HuH-7 (cell line): ENCODE measurements around the gene LCORL.
"Not testable (repeated sequence)": the region's sequence is repeated elsewhere in the genome, so short reads cannot be mapped to it uniquely, and the experiment has no call there.

ENCODE experiments used
- DNase-seq: peaks from one replicate; pipeline ENCODE4 v3.0.0; 2011; ENCODE audit warnings: low spot score

Gene LCORL

DNA sequence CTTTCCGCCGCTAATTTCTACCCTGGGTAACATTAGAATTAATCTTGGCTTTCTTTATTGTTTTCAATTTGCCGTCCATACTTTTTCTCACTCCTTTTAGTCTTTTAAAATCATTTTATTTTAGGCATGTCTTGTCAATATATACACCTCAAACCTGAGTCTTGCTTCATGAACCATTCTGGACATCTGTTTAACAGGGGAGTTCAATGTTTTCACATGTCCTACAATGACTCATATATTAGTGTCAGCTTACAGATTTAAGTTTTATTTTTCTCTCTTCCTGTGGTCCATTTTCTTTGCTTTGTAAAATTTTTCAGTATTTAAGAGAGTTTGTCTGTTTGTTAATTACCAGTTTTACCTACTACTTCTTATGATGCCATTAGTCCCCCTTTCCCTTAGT is 89.5 kb downstream of the LCORL start:
- DNase-seq: no peak

DNA sequence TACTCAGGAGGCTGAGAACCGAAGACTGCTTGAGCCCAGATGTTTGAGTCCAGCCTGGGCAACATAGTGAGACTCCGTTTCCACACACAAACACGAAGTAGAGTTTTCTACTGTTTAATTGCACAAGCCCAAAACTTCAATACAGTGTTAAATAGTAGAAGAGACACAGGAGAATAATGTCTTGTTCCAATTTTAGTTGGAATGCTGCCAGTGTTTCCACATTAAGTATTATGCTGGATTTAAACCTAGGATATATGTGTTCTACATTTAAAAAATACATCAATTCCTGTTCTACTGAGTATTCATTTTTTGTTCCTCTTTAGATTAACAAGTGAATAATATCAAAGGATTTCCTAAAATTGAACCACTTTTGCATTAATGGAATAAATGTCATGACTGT is 91.3 kb downstream of the LCORL start:
- DNase-seq: no peak

DNA sequence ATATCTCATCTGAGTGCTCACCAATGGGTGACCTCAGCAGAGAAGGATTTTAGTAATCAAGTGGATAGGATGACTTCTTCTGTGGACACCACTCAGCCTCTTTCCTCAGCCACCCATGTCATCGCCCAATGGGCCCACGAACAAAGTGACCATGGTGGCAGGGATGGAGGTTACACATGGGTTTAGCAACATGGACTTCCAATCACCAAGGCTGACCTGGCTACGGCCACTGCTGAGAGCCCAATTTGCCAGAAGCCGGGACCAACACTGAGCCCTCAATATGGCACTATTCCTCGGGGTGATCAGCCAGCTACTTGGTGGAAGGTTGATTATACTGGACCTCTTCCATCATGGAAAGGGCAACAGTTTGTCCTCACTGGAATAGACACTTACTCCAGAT is 97.4 kb downstream of the LCORL start:
- DNase-seq: no peak

DNA sequence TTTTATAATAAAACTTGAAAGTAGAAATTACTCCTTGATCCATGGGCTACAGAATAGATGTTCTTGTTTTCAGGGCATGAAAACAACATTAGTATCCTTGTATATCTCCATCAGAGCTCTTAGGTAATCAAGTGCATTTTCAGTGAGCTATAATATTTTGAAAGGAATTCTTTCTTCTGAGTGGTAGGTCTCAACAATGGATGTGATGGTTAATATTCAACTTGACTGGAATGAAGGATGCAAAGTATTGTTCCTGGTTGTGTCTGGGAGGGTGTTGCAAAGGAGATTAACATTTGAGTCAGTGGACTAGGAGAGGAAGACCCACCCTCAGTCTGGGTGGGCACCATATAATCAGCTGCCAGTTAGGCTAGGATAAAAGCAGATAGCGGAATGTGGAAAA is 100.1 kb downstream of the LCORL start:
- DNase-seq: no peak

DNA sequence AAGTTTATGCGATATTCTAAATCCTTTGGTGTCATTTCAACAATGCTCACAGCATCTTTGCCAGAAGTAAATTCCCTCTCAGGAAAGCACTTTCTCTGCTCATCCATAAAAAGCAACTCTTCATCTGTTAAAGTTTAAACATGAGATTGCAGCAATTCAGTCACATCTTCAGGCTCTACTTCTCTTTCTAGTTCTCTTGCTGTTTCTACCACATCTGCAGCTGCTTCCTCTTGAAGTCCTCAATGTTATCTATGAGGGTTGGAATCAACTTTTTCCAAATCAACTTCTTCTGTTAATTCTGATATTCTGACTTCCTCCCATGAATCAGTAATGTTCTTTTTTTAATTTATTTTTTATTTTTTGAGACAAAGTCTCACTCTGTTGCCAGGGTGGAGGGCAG is 100.9 kb downstream of the LCORL start:
- DNase-seq: no peak

DNA sequence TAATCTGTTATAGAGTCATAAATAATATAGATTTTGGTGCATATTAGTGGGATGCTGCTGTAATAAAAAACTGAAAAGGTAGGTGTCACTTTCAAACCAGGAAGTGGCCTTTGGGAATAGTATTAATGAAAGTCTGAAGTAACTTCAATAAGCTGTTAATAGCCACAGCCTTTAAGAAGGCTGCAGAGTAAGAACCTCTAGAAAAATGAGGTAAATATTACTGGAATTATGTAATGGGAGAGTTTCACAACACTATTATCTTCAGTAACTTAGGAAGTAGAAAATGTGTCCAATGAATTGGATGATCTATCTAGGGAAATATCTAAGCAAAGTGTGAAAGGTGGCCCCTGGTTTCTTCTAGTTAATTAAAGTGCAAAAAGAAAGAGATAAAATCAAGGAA is 106.1 kb downstream of the LCORL start:
- no peak for DNase-seq

DNA sequence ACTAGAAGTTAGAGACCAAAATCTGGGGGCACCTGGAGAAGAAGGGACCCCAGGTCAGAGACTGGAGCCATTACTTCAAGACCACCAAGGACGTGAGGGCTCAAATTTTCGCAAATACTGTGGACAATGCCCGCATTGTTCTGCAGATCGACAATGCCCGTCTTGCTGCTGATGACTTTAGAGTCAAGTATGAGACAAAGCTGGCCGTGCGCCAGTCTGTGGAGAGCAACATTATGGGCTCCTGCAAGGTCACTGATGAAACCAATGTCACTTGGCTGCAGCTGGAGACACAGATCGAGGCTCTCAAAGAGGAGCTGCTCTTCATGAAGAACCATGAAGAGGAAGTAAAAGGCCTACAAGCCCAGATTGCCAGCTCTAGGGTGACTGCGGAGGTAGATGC is 109.5 kb downstream of the LCORL start:
- no peak for DNase-seq

DNA sequence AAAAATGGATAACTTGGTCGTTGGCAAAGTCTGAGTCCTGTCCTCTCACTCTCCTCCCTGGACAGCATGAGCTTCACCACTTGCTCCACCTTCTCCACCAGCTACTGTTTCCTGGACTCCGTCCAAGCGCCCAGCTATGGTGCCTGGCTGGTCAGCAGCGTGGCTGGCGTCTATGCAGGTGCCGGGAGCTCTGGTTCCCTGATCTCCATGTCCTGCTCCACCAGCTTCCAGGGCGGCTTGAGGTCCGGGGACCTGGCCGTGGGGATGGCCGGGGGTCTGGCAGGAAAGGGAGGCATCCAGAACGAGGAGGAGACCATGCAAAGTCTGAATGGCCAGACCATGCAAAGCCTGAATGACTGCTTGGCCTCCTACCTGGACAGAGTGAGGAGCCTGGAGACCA is 109.9 kb downstream of the LCORL start:
- DNase-seq: no peak

DNA sequence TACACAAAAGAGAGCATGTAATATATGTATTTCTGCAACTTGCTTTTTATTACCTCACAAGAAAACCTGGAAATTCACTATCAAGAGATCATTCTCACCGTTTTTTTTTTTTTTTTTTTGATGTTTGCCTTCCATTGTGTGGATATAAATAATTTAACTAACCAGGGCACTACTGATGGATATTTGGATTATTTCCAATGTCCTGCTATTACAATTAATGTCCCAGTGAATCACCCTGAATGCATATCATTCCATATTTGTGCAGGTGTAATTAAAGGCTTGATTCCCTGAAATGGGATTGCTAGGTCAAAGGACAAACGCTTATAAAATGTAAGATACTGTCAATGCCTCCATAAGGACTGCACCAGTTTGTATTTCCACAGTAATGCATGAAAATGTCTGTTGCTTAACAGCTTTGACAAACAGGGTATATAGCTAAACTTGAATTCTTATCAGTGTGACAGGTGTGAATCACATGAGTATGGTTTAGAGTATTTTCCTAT is 123.0 kb downstream of the LCORL start:
- DNase-seq: no peak

DNA sequence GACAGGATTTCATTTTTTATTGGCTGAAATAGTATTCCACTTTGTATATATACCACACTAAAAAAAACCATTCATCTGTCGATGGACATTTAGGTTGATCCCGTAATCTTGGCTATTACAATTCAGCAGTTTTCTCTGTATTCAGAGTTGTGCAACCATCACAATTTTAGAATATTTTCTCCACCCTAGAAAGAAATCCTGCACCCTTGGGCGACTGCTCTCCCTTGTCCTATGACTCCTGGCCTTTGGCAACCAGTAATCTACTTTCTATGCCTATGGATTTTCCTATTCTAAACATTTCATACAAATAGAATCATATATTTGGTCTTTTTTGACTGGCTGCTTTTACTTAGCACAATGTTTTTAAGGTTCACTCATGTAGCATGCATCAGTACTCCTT is 126.1 kb downstream of the LCORL start:
- no peak for DNase-seq

DNA sequence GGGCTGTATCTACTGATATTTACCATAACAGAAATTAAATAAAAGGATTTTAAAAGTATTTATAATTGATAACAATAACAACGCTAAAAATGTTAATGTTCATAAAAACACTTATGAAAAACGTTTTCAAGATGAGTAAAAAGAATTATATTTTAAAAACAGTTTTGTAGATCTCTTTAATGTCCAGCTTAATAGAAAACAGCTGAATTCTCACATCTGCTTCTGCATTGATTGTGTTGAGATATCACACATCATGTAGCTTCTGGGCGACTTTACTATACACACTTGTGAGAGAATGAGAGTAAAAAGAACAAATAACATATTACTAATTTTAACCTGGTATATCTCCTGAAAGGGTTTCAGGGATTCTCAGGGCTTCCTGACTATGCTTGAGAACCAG is 127.1 kb downstream of the LCORL start:
- no peak for DNase-seq

DNA sequence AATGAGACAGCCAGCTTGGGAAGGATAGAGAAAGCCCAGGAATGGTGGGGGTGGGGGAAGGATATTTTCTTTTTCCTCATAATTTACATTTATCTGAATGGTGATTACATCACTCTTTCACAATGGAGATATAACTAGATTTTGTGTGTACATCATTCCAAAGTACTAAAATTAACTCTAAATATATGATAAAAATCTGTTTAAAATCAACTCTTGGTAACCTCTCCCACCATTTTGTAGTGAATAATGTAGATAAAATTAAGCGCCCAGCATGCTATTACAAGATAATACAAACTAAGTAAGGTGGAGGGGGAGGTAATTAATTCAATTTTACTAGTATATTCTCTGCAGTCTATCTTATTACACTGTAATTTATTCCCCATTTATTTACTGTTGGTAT is 131.9 kb downstream of the LCORL start:
- no peak for DNase-seq

DNA sequence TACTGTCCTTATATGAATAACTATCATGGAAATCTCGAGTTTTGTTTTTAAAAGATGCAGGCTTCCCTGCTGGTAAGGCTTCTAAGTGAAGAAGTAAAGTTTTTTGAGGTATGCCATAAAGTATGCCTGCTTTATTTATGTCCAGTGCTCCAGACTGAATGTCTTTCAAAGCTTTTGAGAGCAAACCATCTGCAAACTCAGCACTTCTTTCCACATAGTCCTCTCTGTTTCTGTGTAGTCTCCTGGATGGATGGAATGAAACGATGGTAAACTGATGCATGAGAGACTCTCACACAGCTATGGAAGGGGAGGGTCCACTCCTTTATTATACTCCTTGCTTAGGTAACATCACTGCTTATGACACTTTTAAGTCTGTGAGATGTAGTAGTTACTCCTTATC is 137.0 kb downstream of the LCORL start:
- DNase-seq: no peak

DNA sequence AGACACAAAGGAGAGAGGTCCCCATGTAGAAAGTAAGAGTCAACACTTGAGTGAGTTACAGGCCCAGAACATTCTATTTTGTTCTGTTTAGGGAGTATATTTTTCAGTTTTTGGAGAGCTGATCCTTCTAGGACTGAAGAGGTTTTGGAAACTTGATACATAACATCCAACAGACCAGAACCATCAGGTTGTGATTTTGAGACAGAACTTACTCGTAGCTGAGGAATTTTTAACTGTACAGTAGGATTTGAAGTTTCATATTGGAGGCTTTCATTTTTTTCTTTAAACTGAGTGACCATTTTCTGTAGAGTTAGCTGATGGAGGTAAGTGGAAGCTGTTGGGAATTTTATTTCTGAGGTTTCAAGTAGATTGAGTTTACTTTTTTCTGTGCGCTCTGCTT is 137.5 kb downstream of the LCORL start:
- DNase-seq: no peak

DNA sequence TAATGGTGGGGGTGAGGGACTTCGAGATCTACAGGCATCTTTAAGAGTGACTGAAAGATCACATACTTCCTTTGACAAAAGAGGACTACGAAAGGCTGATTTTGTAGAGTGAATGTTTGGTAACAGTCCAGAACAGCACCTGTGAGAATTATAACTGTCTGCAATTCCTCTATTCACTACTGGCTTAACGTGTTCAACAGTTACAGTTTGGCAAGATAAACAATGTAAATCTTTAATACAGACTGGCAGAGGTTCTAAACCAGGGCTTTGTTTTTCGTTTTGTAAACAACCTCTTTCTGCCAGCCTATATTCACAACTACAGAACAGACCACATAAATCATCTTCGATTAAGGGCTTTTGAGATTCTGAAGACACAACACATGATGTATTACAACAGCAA is 143.9 kb downstream of the LCORL start:
- no peak for DNase-seq

DNA sequence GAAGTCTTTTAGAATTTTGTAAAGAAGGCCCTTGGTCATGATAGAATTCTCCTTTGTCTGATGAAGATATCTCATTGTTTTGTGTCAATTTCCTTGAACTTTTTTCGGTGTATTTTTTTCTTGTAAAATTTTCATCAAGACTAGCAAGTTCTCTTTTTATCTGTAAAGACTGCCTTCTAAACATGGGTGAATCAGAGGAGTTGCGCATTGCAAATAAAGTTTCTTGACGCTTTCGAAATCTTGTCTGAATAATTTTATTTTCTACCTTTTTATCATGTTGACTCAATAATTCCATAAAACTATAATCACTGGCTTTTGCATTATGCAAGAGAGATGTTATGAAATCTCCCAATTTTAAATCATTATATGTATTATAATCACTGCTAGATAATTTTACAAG is 144.6 kb downstream of the LCORL start:
- no peak for DNase-seq

DNA sequence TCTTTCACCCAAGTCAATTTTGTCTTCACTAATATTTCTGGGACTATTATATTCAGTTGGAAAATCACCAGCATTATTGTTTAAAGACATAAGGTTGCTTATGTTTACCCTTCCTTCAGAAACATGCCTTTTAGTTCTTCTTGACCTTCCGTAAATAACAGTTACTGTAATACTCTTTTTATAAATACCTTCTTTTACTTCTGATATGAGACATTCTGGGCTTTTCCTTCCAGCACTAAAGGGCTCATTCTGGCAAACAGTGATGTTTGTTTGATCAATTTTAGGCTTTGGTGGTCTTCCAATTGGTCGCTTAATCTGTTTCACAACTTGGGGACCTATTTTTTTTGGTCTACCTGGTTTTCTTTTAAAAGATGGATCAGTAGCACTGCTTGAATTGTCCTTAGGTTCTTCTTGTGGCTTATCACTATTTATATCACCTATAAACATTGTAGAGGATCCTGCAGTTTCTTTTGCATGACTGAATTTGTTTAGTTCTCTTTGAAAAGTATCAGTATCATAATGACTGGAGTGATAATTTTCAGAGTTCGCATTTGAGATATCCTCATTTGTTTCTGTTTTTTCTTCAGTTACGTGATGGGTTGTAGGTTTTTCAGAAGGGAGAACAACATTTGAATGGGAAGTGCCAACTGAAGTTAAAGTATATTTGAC is 146.0 kb downstream of the LCORL start:
- DNase-seq: no peak

DNA sequence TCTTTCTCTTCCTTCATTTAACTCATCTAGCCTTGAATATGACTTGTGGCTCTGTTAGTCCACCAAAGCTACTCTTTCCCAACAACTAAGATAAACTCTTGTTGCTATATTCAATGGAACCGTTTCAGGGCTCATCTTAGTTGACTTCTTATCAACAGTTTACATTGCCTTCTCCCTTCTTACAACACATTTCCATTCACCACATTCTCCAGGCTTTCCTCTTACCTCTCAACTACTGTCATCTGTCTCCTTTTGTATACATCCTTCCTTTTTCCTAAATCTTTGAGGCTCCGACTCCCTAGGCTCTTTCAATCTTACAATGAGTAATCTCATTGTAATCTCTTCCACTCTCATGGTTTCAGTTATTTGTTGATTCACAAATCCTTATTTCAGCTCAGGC is 152.2 kb downstream of the LCORL start:
- no peak for DNase-seq

DNA sequence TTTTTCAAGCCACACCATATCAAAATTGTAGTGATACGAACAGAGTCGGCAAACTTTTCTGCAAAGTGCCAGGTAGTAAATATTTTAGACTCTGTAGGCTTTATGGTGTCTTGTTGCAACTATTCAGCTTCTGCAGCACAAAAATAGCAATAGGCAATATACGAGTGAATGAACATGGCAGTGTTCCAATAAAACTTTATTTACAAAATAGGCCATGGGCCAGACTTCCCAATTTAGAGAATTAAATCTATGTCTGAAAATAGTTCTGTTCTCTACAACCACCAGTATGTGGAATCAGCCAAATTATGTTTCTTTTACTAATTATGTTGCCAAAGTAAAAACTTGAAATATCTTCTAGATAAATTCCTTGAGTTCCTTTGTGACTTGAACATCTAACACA is 154.3 kb downstream of the LCORL start:
- no peak for DNase-seq

DNA sequence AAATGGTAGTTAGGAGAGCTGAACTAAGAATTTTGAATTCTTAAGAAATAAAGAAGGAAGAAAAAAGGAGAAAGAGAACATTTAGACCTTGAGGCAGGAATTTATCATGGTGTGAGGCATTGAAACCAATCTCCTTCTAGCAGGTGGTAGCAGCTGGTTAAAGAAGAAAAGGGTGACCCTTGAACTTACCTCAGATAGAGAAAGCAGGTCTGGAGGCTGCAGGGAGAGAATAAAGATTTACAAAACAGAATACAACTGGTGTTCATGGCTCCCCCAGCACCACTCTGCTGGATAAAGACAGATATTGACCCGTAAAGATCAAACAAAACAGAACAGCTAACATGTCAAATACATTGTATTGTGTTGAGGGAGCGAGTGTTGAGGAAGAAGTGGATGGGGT is 154.7 kb downstream of the LCORL start:
- no peak for DNase-seq

DNA sequence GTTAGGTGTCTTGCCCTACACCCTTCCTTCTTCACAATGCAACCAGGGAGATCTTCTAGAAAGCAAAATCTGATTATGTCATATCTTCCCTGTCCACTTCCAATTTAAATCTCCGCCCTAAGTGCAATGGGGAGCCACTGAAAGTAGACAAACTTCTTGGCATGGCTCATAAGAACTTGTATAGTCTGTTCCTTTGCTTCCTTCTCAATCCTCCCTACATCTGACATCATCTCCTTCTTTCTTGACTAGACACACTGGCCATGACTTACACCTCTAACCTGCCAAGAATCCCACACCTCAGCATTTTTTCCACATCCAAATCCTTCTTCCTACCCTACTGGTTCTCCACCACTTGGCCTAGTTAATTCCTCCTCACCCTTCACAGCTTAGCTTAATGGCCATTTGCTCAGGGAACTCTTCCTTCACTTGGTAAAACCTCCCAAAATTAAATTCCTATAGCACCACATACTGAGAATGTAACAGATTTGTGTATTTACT is 155.6 kb downstream of the LCORL start:
- no peak for DNase-seq

DNA sequence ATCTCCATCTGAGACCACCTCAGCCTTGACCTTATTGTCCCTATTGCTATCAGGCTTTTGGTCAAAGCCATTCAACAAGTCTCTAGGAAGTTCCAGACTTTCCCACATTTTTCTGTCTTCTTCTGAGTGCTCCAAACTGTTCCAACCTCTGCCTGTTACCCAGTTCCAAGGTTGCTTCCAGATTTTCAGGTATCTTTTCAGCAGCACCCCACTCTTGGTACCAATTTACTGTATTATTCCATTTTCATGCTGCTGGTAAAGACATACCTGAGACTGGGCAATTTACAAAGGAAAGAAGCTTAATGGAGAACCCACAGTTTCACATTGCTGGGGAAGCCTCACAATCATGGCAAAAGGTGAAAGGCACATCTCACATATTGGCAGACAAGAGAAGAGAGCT is 159.6 kb downstream of the LCORL start:
- not testable (repeated sequence) for DNase-seq

DNA sequence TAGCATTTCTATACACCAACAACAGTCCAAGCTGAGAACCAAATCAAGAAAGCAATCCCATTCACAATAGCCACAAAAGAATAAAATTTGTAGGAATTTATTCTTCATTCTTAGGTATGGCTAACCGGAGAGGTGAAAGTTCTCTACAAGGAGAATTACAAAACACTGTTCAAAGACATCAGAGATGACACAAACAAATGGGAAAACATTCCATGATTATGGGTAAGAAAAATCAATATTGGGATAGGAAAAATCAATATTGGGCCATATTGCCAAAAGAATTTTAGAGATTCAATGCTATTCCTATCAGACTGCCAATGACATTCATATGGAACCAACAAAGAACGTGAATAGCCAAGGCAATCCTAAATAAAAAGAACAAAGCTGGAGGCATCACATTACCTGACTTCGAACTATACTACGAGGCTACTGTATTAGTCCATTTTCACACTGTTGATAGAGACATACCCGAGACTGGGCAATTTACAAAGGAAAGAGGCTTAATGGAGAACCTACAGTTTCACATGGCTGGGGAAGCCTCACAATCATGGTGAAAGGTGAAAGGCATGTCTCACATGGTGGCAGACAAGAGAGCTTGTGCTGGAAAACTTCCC is 161.7 kb downstream of the LCORL start:
- DNase-seq: no peak

DNA sequence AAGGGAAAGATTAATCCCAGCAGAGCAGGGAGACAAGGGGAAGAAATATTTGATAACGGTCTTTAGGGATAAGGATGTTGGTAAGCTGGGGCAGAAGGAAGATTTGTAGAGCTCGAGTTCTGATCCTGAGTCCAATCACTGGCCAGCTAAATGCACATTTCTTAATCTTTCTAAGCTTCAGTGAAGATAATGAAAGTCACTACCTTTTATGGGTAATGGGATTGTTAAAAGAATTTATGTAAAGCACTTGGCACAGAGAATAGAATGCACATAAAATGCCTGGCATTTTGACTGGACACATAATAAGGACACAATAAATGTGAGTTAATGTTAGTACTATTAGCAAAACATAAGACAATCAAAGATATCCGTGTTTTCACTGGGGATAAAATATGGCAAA is 167.5 kb downstream of the LCORL start:
- no peak for DNase-seq
